Activated gamma-delta T cell treated with Interleukin-2 at 50 U/mL for 16 hours (primary cell): ENCODE data around the gene LEMD3.
"Not testable (repeated sequence)": the region's sequence is repeated elsewhere in the genome, so short reads cannot be mapped to it uniquely, and the experiment has no call there.

ENCODE experiments used
- DNase-seq: peaks from one replicate; pipeline ENCODE4 v3.0.0-alpha.2; 2020

Gene LEMD3

DNA sequence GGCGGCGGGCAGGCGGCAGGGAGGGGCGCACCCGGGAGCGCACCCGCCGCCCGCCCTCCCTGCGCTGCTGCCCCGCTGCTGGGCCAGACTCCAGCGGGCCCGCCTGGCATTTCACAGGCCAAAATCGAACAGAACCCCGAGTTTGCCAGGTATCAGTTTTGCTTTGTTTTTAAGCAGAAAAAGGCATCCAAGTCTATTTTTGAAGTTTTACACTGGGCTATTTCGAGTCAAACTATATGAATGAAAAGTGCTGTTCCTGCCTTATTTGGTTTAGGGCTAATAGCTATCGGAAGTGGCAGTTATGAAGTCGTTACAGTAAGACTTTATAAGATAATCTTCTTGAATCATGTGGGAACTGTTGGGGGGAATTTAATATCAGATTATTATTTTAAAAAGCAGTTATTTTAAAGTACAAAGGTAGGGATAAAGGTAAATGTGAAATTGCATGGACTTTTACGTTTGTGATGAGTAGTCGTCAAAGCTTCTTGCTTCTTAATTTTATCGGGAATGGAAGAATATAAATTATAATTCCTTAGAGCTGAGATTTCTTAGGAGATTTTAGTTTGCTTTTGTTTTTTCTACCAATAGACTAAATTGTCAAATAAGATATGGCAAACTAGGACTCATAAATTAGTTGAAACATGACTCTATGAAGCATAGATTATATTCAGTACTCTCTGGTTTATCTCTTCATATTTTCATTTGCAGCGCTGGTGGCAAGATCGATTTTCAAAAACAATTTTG is 110.2 kb downstream of the LEMD3 start:
- DNase-seq, result no peak

DNA sequence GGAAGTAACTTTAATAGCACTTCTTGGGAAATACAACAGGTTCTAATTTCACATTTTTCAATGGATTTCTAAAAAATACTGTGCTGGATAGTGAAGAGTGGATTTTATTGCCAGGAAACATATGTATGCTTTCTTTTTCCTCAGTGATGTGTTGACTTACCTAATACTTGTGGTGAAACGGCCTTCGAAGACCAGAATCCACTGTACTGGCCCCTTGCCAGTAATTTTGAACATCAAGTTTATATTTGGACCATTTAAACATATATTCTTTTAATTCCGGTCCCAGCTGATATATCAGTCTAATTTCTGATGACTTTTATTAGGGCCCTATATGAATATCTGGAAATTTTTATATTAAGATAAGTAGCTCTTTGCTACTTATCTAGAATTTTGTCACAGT is 110.9 kb downstream of the LEMD3 start:
- DNase-seq, result no peak

DNA sequence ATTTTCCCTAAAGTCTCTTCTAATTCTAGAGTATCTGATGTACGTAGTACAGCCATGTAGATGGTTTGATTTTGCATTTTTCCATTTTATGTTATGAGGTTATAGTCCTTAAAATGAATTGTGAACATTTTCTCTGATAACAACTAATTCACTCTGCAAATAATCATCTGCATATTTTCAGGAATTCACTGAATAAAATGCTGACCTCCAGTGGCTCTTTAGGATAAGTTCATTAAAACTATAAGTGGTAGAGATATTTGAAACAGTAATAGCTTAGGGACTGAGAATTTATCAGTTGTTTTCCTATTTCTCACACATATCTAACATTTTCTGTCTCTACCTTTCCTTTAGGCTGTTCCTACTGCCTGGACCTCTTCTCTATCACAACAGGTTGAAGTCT is 113.5 kb downstream of the LEMD3 start:
- DNase-seq, result no peak

DNA sequence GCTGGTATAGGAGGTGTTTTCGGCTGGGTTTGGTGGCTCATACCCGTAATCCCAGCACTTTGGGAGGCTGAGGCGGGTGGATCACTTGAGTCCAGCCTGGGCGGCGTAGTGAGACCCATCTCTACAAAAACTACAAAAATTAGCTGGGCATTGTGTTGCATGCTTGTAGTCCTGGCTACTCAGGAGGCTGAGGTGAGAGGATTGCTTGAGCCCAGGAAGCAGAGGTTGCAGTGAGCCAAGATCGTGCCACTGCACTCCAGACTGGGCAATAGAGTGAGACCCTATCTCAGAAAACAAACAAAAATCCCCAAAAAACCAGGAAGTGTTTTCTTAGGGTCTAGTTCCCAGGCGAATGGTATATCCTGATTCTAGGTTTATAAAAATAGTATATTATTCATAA is 116.1 kb downstream of the LEMD3 start:
- not testable (repeated sequence) for DNase-seq

DNA sequence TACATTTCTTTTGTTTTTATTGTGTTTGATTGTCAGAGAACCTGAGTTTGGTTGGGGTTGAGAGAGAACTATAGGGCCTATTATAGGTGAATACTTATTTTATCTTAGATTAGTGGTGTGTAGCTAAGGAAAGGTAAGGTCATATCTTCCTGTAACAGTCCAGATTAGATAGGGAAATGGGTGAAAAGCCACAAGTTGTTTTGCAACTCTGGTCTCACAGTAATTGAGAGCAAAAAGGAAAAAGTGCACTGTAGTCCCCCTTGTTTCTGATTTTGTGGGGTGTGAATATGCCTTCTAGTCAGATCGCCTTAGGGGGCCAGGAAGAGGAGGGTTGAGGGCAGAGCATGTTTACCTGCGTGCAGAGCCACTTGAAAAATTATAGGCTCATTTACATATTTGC is 118.0 kb downstream of the LEMD3 start:
- no peak for DNase-seq

DNA sequence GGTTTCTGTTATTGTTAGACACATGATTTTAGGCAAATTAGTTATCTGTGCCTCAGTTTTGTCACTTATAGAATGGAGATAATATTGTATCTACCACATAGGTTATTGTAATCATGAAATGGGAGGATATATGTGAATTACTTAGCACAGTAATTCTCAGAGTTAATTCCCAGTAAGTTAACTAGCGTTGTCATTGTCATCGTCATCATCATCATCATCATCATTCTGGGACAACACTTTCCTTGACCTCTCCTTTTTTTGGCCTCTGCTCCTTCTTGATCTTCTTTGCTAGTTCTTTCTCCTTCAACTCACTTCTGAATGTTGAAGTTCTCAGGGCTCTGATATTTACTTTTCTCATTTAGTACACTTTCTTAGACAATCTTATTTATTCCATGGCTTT is 122.9 kb downstream of the LEMD3 start:
- DNase-seq, result no peak

DNA sequence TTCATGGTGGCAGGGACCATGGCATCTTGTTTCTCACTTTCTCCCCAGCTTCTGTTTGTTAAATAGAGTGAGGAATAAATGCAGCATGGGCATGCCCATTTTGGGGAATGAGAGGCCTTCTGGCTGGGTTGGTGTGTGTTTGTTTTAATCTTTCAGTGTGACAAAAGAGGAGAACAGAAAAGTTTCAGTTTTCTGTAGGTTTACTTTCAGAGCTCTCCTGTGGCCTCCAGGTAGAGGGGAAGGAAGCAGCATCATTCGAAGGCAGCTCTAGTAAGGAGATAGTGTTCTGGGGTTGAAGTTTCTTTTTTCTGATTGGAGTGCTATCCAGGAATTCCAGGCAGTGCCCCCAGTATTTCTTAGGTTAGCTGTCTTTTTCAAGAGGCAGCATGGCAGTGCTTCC is 124.4 kb downstream of the LEMD3 start:
- no peak for DNase-seq

DNA sequence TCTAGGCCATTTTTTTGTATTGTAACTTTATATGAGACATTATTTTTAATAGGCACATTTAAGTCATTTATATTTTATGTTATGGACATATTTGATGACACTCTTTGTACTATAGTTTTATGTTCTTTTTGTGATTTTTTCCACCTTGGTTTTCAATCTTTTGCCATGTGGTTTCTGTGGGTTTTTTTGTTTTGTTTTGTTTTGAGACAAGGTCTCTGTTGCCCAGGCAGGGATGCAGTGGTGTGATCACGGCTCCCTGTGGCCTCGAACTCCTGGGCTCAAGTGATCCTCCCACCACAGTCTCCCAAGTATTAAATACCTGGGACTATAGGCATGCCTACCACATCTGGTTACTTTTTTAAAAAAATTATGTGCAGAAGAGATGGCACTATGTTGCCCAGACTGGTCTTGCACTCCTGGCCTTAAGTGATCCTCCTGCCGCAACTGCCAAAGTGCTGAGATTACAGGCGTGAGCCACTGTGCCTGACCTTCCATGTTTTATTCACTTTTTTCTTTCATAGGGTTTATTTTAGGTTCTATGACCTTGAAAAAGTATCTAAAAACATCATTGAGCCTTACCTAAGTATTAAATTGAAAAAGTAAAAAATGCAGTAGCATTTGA is 125.4 kb downstream of the LEMD3 start:
- DNase-seq, result no peak

DNA sequence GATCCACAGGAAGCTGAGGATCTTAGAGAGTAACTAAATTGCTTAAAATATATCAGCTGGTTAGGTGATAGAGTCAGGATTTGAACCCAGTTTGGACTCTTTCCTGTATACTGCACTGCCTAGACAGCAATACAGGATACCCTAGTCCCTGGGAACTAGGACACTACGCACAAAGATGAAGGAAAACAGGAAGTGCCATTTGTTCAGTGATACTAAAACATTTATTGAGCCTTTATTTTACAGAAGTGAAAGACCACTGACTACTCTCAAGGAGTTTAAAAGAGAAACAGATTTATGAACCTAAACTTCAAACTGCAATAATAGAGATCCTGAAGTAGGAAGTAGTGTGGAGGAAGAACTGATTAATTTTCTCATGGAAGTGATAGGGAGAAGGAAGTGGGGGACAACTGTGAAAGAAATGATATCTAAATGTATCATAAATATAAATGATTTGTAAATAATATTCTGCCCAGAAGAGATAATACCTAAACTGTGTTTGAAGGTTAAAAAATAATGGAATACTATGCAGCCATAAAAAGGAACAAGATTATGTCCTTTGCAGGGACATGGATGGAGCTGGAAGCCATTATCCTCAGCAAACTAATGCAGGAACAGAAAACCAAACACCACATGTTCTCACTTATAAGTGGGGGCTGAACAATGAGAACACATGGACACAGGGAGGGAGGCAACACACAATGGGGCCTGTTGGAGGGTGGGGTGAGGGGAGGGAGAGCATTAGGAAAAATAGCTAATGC is 127.3 kb downstream of the LEMD3 start:
- DNase-seq, result no peak
